Measurements from ENCODE around the gene OPRD1. TPM values are rescaled to one million over a fixed set of nuclear protein-coding genes. Genes with fewer than 3 reads are reported as not detected.

OPRD1 gene
- total RNA-seq, 1 donor from 2014 or later: 0.27 TPM

DNA sequence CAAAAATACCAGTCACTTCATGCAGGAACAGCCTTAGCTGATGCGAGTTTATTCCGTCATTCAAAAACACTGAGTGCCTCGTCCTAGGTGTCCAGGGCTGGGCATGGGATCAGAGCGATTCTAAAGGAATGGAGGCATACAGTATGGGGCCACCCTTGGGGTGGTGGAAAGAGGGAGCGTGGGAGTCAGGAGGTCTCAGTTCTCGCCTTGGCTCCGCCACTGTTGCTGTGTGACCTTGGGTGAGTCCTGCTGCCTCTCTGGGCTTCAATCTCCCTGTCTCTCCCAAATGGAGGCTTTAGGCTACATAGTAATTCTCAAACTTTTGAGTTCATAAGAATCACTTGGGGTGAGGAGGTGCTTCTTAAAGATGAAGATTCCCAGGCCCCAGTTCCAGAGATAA is 44.0 kb downstream of the OPRD1 start:
- DNase-seq (ENCODE audit: extremely low spot score, unreplicated experiment): no peak
- H3K9me3 Mint-ChIP-seq (ENCODE audit: unreplicated experiment): no peaks in the 10 kb centered on the region
- H3K4me3 Mint-ChIP-seq (ENCODE audit: unreplicated experiment): no peak overlapping the region
- TF ChIP-seq, protein P1, sequence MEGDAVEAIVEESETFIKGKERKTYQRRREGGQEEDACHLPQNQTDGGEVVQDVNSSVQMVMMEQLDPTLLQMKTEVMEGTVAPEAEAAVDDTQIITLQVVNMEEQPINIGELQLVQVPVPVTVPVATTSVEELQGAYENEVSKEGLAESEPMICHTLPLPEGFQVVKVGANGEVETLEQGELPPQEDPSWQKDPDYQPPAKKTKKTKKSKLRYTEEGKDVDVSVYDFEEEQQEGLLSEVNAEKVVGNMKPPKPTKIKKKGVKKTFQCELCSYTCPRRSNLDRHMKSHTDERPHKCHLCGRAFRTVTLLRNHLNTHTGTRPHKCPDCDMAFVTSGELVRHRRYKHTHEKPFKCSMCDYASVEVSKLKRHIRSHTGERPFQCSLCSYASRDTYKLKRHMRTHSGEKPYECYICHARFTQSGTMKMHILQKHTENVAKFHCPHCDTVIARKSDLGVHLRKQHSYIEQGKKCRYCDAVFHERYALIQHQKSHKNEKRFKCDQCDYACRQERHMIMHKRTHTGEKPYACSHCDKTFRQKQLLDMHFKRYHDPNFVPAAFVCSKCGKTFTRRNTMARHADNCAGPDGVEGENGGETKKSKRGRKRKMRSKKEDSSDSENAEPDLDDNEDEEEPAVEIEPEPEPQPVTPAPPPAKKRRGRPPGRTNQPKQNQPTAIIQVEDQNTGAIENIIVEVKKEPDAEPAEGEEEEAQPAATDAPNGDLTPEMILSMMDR (IDR thresholded peaks at IDR 0.05): no peak
- no peaks in the 10 kb centered on the region for H3K4me1 Mint-ChIP-seq (ENCODE audit: unreplicated experiment)
- H3K36me3 Mint-ChIP-seq (ENCODE audit: unreplicated experiment): no peaks in the 10 kb centered on the region
- H3K27ac Mint-ChIP-seq (ENCODE audit: unreplicated experiment): no peak overlapping the region
- peaks cover 4% of the 10 kb centered on the region for H3K27me3 Mint-ChIP-seq (ENCODE audit: unreplicated experiment)

DNA sequence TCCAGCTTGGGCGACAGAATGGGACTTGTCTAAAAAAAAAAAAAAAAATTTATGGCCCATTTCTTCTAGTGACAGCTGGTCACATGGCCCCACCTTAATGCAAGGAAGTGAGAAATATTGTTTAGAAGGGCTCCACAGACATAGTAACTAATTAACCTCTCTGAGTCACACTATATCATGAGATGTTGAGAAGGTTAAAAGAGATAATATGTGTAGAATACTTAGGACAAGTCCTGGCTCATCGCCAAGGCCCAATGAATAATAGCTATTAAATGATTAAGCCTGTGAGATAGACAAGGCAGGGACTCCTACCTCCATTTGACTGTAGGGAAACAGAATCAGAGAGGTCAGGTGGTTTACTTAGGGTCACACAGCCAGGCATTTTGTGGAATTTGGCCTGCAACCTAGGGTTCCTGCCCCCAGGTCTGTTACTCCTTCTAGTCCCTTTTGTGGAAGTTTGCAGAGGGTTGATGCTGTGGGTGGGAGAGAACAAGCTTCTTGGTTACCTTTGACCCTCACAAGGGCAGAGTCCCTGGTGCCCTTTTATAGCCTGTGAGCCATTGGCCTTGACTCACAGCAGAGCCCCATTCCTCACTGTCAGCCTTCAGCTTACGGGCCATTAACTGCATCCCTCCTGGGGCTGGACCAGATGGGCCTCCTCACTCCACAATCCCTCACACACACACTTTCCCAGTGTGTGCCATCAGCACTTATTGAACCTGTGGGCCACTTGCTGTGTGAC is 48.5 kb downstream of the OPRD1 start:
- H3K4me3 Mint-ChIP-seq (ENCODE audit: unreplicated experiment): no peak overlapping the region
- peaks cover 4% of the 10 kb centered on the region for H3K27me3 Mint-ChIP-seq (ENCODE audit: unreplicated experiment)
- no peaks in the 10 kb centered on the region for H3K36me3 Mint-ChIP-seq (ENCODE audit: unreplicated experiment)
- no peaks in the 10 kb centered on the region for H3K9me3 Mint-ChIP-seq (ENCODE audit: unreplicated experiment)
- no peak for DNase-seq (ENCODE audit: extremely low spot score, unreplicated experiment)
- TF ChIP-seq, protein P1 (IDR thresholded peaks at IDR 0.05): no peak
- H3K27ac Mint-ChIP-seq (ENCODE audit: unreplicated experiment): no peak overlapping the region
- H3K4me1 Mint-ChIP-seq (ENCODE audit: unreplicated experiment): no peaks in the 10 kb centered on the region

DNA sequence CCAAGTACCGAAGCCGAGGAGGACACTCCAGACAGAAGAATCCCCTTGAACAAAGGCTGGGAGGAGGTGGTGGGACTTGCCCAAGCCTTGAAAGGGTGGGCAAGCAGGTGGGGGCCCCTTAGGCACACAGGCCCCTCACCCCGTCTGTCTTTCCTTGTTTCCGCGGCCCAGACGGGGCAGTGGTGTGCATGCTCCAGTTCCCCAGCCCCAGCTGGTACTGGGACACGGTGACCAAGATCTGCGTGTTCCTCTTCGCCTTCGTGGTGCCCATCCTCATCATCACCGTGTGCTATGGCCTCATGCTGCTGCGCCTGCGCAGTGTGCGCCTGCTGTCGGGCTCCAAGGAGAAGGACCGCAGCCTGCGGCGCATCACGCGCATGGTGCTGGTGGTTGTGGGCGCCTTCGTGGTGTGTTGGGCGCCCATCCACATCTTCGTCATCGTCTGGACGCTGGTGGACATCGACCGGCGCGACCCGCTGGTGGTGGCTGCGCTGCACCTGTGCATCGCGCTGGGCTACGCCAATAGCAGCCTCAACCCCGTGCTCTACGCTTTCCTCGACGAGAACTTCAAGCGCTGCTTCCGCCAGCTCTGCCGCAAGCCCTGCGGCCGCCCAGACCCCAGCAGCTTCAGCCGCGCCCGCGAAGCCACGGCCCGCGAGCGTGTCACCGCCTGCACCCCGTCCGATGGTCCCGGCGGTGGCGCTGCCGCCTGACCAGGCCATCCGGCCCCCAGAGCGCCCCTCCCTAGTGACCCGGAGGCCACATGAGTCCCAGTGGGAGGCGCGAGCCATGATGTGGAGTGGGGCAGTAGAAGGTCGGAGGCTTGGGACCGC is 50.8 kb downstream of the OPRD1 start:
- no peak for DNase-seq (ENCODE audit: extremely low spot score, unreplicated experiment)
- TF ChIP-seq, protein P1 (IDR thresholded peaks at IDR 0.05): no peak
- Mint-ChIP-seq H3K4me3 (ENCODE audit: unreplicated experiment) (no peak overlapping the region), H3K36me3 (ENCODE audit: unreplicated experiment) (no peaks in the 10 kb centered on the region), H3K9me3 (ENCODE audit: unreplicated experiment) (no peaks in the 10 kb centered on the region), H3K27ac (ENCODE audit: unreplicated experiment) (no peak overlapping the region), H3K27me3 (ENCODE audit: unreplicated experiment) (peaks cover 10% of the 10 kb centered on the region), H3K4me1 (ENCODE audit: unreplicated experiment) (no peaks in the 10 kb centered on the region)

DNA sequence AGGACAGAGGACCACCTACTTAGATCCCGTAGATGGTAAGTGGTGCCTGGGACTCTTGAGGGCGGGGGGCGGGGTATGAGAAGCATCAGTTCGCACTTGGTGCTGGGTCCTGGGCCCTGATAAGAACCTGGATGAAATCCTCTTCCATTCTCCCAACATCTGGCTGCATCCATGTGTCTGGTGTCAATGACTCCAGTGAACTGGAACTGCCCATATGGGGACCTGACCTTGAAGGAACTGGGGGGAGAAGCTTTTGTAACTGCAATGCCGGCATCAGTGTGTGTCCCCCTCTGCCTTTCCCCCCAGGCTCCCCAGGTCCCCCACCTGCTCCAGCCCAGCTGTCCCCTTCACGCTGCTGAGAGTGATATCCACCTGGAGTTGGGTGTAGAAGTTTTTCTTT is 52.7 kb downstream of the OPRD1 start:
- Mint-ChIP-seq H3K9me3 (ENCODE audit: unreplicated experiment) (no peaks in the 10 kb centered on the region), H3K4me3 (ENCODE audit: unreplicated experiment) (no peak overlapping the region), H3K4me1 (ENCODE audit: unreplicated experiment) (no peaks in the 10 kb centered on the region), H3K27me3 (ENCODE audit: unreplicated experiment) (peaks cover 10% of the 10 kb centered on the region), H3K27ac (ENCODE audit: unreplicated experiment) (no peak overlapping the region), H3K36me3 (ENCODE audit: unreplicated experiment) (no peaks in the 10 kb centered on the region)
- TF ChIP-seq, protein P1 (IDR thresholded peaks at IDR 0.05): no peak
- no peak for DNase-seq (ENCODE audit: extremely low spot score, unreplicated experiment)

DNA sequence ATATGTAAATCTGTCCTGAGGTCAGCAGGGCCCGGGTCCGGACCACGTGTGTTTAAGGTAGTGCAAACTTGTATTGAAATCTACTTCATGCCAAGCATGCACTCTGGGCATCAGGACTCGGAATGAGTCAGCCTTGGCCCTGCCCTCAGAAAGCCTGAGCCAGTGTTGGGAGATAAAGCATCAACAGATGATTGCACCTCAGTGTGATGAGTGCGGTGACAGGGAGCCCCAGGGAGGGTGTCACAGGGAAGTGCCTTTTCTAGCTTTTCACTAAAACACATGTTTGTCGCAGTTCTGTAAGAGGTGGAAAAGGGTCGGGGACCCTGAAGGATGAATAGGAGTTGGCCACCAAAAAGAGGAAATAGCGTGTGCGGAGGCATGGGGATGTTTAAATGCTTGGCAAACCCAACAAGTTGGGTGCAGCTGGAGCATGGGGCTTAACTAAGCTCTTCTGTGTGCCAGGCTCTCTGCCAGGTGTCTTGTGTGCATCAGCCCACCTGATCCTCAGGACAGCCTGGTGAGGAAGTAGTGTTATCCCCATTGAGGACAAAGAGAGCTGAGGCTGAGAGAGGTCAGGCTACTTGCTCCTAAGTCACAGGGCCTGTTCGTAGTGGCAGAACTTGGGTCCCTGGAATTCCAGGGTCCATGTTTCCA is 54.2 kb downstream of the OPRD1 start:
- Mint-ChIP-seq H3K4me3 (ENCODE audit: unreplicated experiment) (no peak overlapping the region), H3K27me3 (ENCODE audit: unreplicated experiment) (peaks cover 10% of the 10 kb centered on the region), H3K4me1 (ENCODE audit: unreplicated experiment) (no peaks in the 10 kb centered on the region), H3K27ac (ENCODE audit: unreplicated experiment) (no peak overlapping the region), H3K9me3 (ENCODE audit: unreplicated experiment) (no peaks in the 10 kb centered on the region), H3K36me3 (ENCODE audit: unreplicated experiment) (no peaks in the 10 kb centered on the region)
- TF ChIP-seq, protein P1 (IDR thresholded peaks at IDR 0.05): no peak
- DNase-seq (ENCODE audit: extremely low spot score, unreplicated experiment): no peak

Measured in osteocyte (in vitro differentiated cells).